Mesenchymal stem cell (in vitro differentiated cells and primary cell): Measurements from ENCODE around the gene MUC15.

Source experiments
- DNase-seq: peaks from one replicate; pipeline ENCODE4 v3.0.0-alpha.2; 2013
- H2AFZ ChIP-seq: one replicate; pipeline ENCODE4 v1.6.1; 2013; ENCODE audit warnings: low read depth, mild to moderate bottlenecking, control low read depth, inconsistent platforms, low read length, moderate library complexity
- H2AK5ac ChIP-seq: 2 replicates; pipeline ENCODE4 v1.6.1; 2013; ENCODE audit warnings: low read length, moderate library complexity, mild to moderate bottlenecking, inconsistent platforms; ENCODE audit not compliant: severe bottlenecking
- H2BK120ac ChIP-seq: one replicate; pipeline ENCODE4 v1.6.1; 2013; ENCODE audit warnings: low read depth, mild to moderate bottlenecking, inconsistent platforms, low read length, moderate library complexity
- H2BK12ac ChIP-seq, 2 experiments: one replicate each; pipeline ENCODE4 v1.6.1; 2013; ENCODE audit warnings: inconsistent platforms in 2 of 2, low read length in 2 of 2, mild to moderate bottlenecking in 2 of 2, moderate library complexity in 2 of 2, control low read depth in 1 of 2
- H2BK15ac ChIP-seq: one replicate; pipeline ENCODE4 v1.6.1; 2013; ENCODE audit warnings: mild to moderate bottlenecking, low read depth, inconsistent platforms; ENCODE audit not compliant: poor library complexity, severe bottlenecking
- H2BK5ac ChIP-seq: 2 replicates; pipeline ENCODE4 v1.6.1; 2013; ENCODE audit warnings: low read depth, mild to moderate bottlenecking, low read length, control low read depth, inconsistent platforms; ENCODE audit not compliant: poor library complexity, severe bottlenecking
- H3K14ac ChIP-seq, 2 experiments: one replicate each; pipeline ENCODE4 v1.6.1; 2013; ENCODE audit warnings: inconsistent platforms in 2 of 2, low read length in 2 of 2, control low read depth in 1 of 2, mild to moderate bottlenecking in 1 of 2, moderate library complexity in 1 of 2
- H3K18ac ChIP-seq, 2 experiments: one replicate each; pipeline ENCODE4 v1.6.1; 2013; ENCODE audit warnings: inconsistent platforms in 2 of 2, low read length in 2 of 2, control low read depth in 1 of 2, low read depth in 1 of 2, mild to moderate bottlenecking in 1 of 2
- H3K23ac ChIP-seq, 2 experiments: one replicate each; pipeline ENCODE4 v1.6.1; 2013; ENCODE audit warnings: inconsistent platforms in 2 of 2, low read length in 2 of 2, mild to moderate bottlenecking in 2 of 2, moderate library complexity in 2 of 2, control low read depth in 1 of 2
- H3K27ac ChIP-seq: 2 replicates; pipeline ENCODE4 v1.5.1; 2013; ENCODE audit warnings: mild to moderate bottlenecking, moderate library complexity, low read length, control low read depth, inconsistent platforms; ENCODE audit not compliant: poor library complexity, severe bottlenecking
- H3K27me3 ChIP-seq, 2 experiments: 2 replicates each; pipeline versions ENCODE4 v1.6.1 to v1.7.0; 2013; ENCODE audit warnings: low read length in 2 of 2, mild to moderate bottlenecking in 2 of 2, moderate library complexity in 2 of 2, control low read depth in 1 of 2, inconsistent platforms in 1 of 2; ENCODE audit not compliant: control insufficient read depth in 1 of 2, insufficient read depth in 1 of 2
- H3K36me3 ChIP-seq, 2 experiments: 2 replicates each; pipeline versions ENCODE4 v1.6.1 to v1.7.0; 2013; ENCODE audit warnings: low read length in 2 of 2, control low read depth in 1 of 2, inconsistent platforms in 1 of 2, low read depth in 1 of 2, mild to moderate bottlenecking in 1 of 2; ENCODE audit not compliant: insufficient read depth in 2 of 2, control insufficient read depth in 1 of 2
- H3K4ac ChIP-seq, 2 experiments: one replicate each; pipeline ENCODE4 v1.6.1; 2013; ENCODE audit warnings: inconsistent platforms in 2 of 2, low read length in 2 of 2, mild to moderate bottlenecking in 2 of 2, moderate library complexity in 2 of 2, control low read depth in 1 of 2, low read depth in 1 of 2
- H3K4me1 ChIP-seq: 2 replicates; pipeline ENCODE4 v1.6.1; 2013; ENCODE audit warnings: low read depth, low read length, control low read depth; ENCODE audit not compliant: control insufficient read depth, insufficient read depth
- H3K4me2 ChIP-seq: 2 replicates; pipeline ENCODE4 v1.6.1; 2013; ENCODE audit warnings: low read length, mild to moderate bottlenecking, inconsistent platforms; ENCODE audit not compliant: poor library complexity, severe bottlenecking
- H3K4me3 ChIP-seq, 2 experiments: 2 replicates each; pipeline versions ENCODE4 v1.5.1 to v1.7.0; 2013; ENCODE audit warnings: low read length in 2 of 2, mild to moderate bottlenecking in 2 of 2, control low read depth in 1 of 2, low read depth in 1 of 2; ENCODE audit not compliant: insufficient read depth in 1 of 2
- H3K79me1 ChIP-seq: replicated peaks from 2 replicates; pipeline ENCODE4 v1.6.1; 2013; ENCODE audit warnings: mild to moderate bottlenecking, control low read depth, low read length, inconsistent platforms; ENCODE audit not compliant: poor library complexity, severe bottlenecking
- H3K9ac ChIP-seq: 2 replicates; pipeline ENCODE4 v1.7.0; 2013; ENCODE audit warnings: mild to moderate bottlenecking, low read length, moderate library complexity
- H3K9me3 ChIP-seq: 2 replicates; pipeline ENCODE4 v1.7.0; 2013; ENCODE audit warnings: mild to moderate bottlenecking, low read length; ENCODE audit not compliant: control insufficient read depth
- H4K8ac ChIP-seq: one replicate; pipeline ENCODE4 v1.6.1; 2013; ENCODE audit warnings: inconsistent platforms, mild to moderate bottlenecking, low read length, moderate library complexity
- H4K91ac ChIP-seq: one replicate; pipeline ENCODE4 v1.6.1; 2013; ENCODE audit warnings: mild to moderate bottlenecking, low read length, inconsistent platforms
- WGBS: methylation state at CpG from one replicate; pipeline ENCODE4 v1.1.7; 2013; ENCODE audit warnings: mixed read lengths; 5-methylcytosine and 5-hydroxymethylcytosine counted together

MUC15 gene

DNA sequence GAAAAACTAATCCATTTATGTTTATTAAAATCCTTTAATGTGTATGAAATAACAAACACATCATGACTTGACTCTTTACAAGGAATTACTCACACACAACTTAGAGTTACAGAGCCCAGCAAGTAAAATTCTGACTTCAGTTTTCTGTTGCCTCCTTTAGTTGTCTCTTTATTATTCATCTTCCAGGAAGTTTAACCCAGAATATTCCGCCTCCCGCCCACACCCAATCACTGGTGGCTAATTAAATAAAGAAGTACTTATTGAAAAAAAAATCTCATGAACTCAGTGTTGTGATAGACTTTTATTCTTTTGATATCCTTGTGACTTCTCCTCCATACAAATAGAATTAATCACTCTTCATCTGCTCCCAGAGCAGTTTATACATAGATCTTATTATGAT is 61.9 kb downstream of the MUC15 start:
- no peak overlapping the region for H2BK15ac ChIP-seq
- H3K27ac ChIP-seq = no peak overlapping the region
- H3K23ac ChIP-seq = no peak overlapping the region
- no peak overlapping the region for H3K4me3 ChIP-seq
- H3K79me1 ChIP-seq = no peaks in the 10 kb centered on the region
- no peaks in the 10 kb centered on the region for H3K36me3 ChIP-seq
- H4K91ac ChIP-seq = no peak overlapping the region
- no peak overlapping the region for H2AK5ac ChIP-seq
- H3K9ac ChIP-seq = no peak overlapping the region
- no peak for DNase-seq
- no peak overlapping the region for H3K14ac ChIP-seq
- no peak overlapping the region for H3K4ac ChIP-seq
- no peak overlapping the region for H2BK5ac ChIP-seq
- no peaks in the 10 kb centered on the region for H3K9me3 ChIP-seq
- no peak overlapping the region for H4K8ac ChIP-seq
- no peaks in the 10 kb centered on the region for H3K27me3 ChIP-seq
- no peak overlapping the region for H2BK120ac ChIP-seq
- no peak overlapping the region for H2AFZ ChIP-seq
- H2BK12ac ChIP-seq = no peak overlapping the region
- H3K4me2 ChIP-seq = no peak overlapping the region
- no peaks in the 10 kb centered on the region for H3K4me1 ChIP-seq
- WGBS = no CpG with 5 or more reads among the region's 2 CpGs
- no peak overlapping the region for H3K18ac ChIP-seq
